NCI-H460 (cell line): ENCODE measurements around the gene THADA. TPM values are rescaled to one million over a fixed set of nuclear protein-coding genes. Genes with fewer than 3 reads are reported as not detected.

Source experiments
- DNase-seq: peaks from one replicate; pipeline ENCODE4 v3.0.0-alpha.2; 2016; ENCODE audit warnings: low read depth; ENCODE audit errors: extremely low read depth
- total RNA-seq: library from RNA; depleted of rRNA; stranded (reverse); fragments of >200 nt; shearing (Covaris generic); gene quantifications from 2 replicates; pipeline ENCODE4 v1.2.3, GENCODE V29; 2014

The THADA gene
- total RNA-seq, 1 experiment from 2014 or later = 27.9 TPM

GRCh38 chr2:43340066-43340465 is 255.8 kb downstream of the THADA start:
- DNase-seq = no peak

- no peak for DNase-seq
These were observed 262.1 kb downstream of the THADA start for GRCh38 chr2:43333656-43334144.

- no peak for DNase-seq
These were observed 262.7 kb downstream of the THADA start for GRCh38 chr2:43333101-43333655.

- DNase-seq = no peak
These were observed 263.2 kb downstream of the THADA start for GRCh38 chr2:43332653-43333052.

GRCh38 chr2:43331422-43331821 is 264.4 kb downstream of the THADA start:
- DNase-seq = no peak

- DNase-seq = no peak
These were observed 266.2 kb downstream of the THADA start for GRCh38 chr2:43329637-43330036.

GRCh38 chr2:43328832-43329231 is 267.0 kb downstream of the THADA start:
- no peak for DNase-seq

GRCh38 chr2:43328133-43328532 is 267.7 kb downstream of the THADA start:
- DNase-seq = no peak

GRCh38 chr2:43327119-43327518 is 268.7 kb downstream of the THADA start:
- DNase-seq = no peak

GRCh38 chr2:43326101-43326825 is 269.6 kb downstream of the THADA start:
- DNase-seq = no peak

- no peak for DNase-seq
These were observed 270.6 kb downstream of the THADA start for GRCh38 chr2:43325107-43325811.

- DNase-seq = no peak
These were observed 271.4 kb downstream of the THADA start for GRCh38 chr2:43324259-43325106.

GRCh38 chr2:43323857-43324256 is 272.0 kb downstream of the THADA start:
- no peak for DNase-seq

GRCh38 chr2:43321446-43321845 is 274.4 kb downstream of the THADA start:
- no peak for DNase-seq

GRCh38 chr2:43319541-43319940 is 276.3 kb downstream of the THADA start:
- DNase-seq = no peak

- no peak for DNase-seq
These were observed 277.0 kb downstream of the THADA start for GRCh38 chr2:43318791-43319190.

GRCh38 chr2:43317680-43318079 is 278.2 kb downstream of the THADA start:
- no peak for DNase-seq

- DNase-seq = no peak
These were observed 278.6 kb downstream of the THADA start for GRCh38 chr2:43317194-43317593.

GRCh38 chr2:43315482-43315881 is 280.4 kb downstream of the THADA start:
- no peak for DNase-seq

GRCh38 chr2:43314299-43314927 is 281.4 kb downstream of the THADA start:
- DNase-seq = no peak
